Embryonic facial prominence (tissue), 1 donor: ENCODE data around the gene PTPRR.

Experiments
- DNase-seq: peaks from one replicate; pipeline ENCODE4 v3.0.0-alpha.2; 2016; ENCODE audit errors: extremely low spot score

Gene PTPRR

GRCh38 chr12:70920251-70920851 lies at the start of gene PTPRR:
PTPRR (minus strand) TSS chr12:70920738; CDS start chr12:70920390, 348 bp downstream.
- no peak for DNase-seq

- no peak for DNase-seq
Observed at GRCh38 chr12:70966996-70967790, 46.7 kb upstream of the PTPRR start.

- no peak for DNase-seq
Observed at GRCh38 chr12:70966046-70966445, 45.5 kb upstream of the PTPRR start.

- no peak for DNase-seq
Observed at GRCh38 chr12:70964867-70965510, 44.5 kb upstream of the PTPRR start.

GRCh38 chr12:70963081-70963660 lies 42.6 kb upstream of the PTPRR start:
- DNase-seq, result no peak

GRCh38 chr12:70962226-70962794 lies 41.8 kb upstream of the PTPRR start:
- no peak for DNase-seq

GRCh38 chr12:70960484-70960883 lies 39.9 kb upstream of the PTPRR start:
- no peak for DNase-seq

- no peak for DNase-seq
Observed at GRCh38 chr12:70955415-70955814, 34.9 kb upstream of the PTPRR start.

GRCh38 chr12:70950451-70950850 lies 29.9 kb upstream of the PTPRR start:
- no peak for DNase-seq

- no peak for DNase-seq
Observed at GRCh38 chr12:70948976-70949336, 28.4 kb upstream of the PTPRR start.

GRCh38 chr12:70948236-70948975 lies 27.9 kb upstream of the PTPRR start:
- no peak for DNase-seq

- no peak for DNase-seq
Observed at GRCh38 chr12:70936203-70936813, 15.8 kb upstream of the PTPRR start.

- DNase-seq, result no peak
Observed at GRCh38 chr12:70933133-70933532, 12.6 kb upstream of the PTPRR start.

- no peak for DNase-seq
Observed at GRCh38 chr12:70929029-70929428, 8.5 kb upstream of the PTPRR start.

- no peak for DNase-seq
Observed at GRCh38 chr12:70928071-70928470, 7.5 kb upstream of the PTPRR start.

- DNase-seq, result no peak
Observed at GRCh38 chr12:70927356-70927755, 6.8 kb upstream of the PTPRR start.

GRCh38 chr12:70925539-70925938 lies 5.0 kb upstream of the PTPRR start:
- no peak for DNase-seq

- no peak for DNase-seq
Observed at GRCh38 chr12:70920891-70921290, 353 bp upstream of the PTPRR start.

- DNase-seq, result peak; percentile 16
Observed at GRCh38 chr12:70919597-70920035, 922 bp downstream of the PTPRR start.

- DNase-seq, result no peak
Observed at GRCh38 chr12:70919176-70919575, 1.4 kb downstream of the PTPRR start.

GRCh38 chr12:70918321-70918720 lies 2.2 kb downstream of the PTPRR start:
- DNase-seq, result no peak
